Measurements from ENCODE around the gene RBMS1. TPM values are rescaled to one million over a fixed set of nuclear protein-coding genes. Genes with fewer than 3 reads are reported as not detected.

Gene RBMS1
- polyA plus RNA-seq, 1 donor from 2014 or later = 8.4 TPM

DNA sequence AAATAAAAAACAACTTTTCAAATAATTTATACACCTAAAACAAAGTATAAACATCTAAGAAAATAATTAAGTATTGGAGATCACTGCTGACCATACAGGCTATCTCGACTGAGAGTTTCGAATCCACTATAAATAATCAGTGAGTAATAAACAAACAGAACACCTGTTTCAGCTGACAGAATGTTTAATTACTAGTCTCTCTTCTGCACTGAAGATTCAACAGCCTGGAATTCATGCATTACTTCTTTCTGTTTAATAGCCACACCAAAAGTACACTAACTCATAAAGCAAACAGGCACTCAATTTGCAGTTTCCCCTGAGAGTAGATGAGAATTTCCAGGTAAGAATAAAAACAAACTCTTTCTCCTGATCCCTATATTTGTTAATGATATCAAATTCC lies 138.5 kb downstream of the RBMS1 start:
- H3K9me3 ChIP-seq (ENCODE audit: low read length) = no peaks in the 10 kb centered on the region
- no peak overlapping the region for H3K4me2 ChIP-seq (ENCODE audit: low read length)
- H3K27ac ChIP-seq (ENCODE audit: low read length) = no peak overlapping the region
- H3K79me2 ChIP-seq (replicated peaks; ENCODE audit: insufficient read depth, low read length) = no peaks in the 10 kb centered on the region
- no peak overlapping the region for H3K4me3 ChIP-seq (ENCODE audit: low read length)
- no peaks in the 10 kb centered on the region for H3F3A ChIP-seq (ENCODE audit: insufficient read depth, low read length, poor library complexity, severe bottlenecking)
- no peaks in the 10 kb centered on the region for H3K36me3 ChIP-seq (ENCODE audit: insufficient read depth, low read length)
- H4K20me1 ChIP-seq (ENCODE audit: insufficient read depth) = no peaks in the 10 kb centered on the region
- H3K27me3 ChIP-seq (ENCODE audit: insufficient read depth, low read depth, low read length) = no peaks in the 10 kb centered on the region
- TF ChIP-seq RAD21 (conservative IDR thresholded peaks at IDR 0.05) (no peak), POLR2AphosphoS5 (IDR thresholded peaks at IDR 0.05) (no peak), MXI1 (conservative IDR thresholded peaks at IDR 0.05; ENCODE audit: poor library complexity, severe bottlenecking) (no peak), SMC3 (conservative IDR thresholded peaks at IDR 0.05; ENCODE audit: poor library complexity) (no peak), EZH2 (IDR thresholded peaks at IDR 0.05; ENCODE audit: borderline replicate concordance, insufficient read depth, low read length, poor library complexity, severe bottlenecking) (no peak), TAF1 (IDR thresholded peaks at IDR 0.05; ENCODE audit: low read depth) (no peak), EP300 (conservative IDR thresholded peaks at IDR 0.05; ENCODE audit: poor library complexity, severe bottlenecking) (no peak)
- TF ChIP-seq, protein P1, sequence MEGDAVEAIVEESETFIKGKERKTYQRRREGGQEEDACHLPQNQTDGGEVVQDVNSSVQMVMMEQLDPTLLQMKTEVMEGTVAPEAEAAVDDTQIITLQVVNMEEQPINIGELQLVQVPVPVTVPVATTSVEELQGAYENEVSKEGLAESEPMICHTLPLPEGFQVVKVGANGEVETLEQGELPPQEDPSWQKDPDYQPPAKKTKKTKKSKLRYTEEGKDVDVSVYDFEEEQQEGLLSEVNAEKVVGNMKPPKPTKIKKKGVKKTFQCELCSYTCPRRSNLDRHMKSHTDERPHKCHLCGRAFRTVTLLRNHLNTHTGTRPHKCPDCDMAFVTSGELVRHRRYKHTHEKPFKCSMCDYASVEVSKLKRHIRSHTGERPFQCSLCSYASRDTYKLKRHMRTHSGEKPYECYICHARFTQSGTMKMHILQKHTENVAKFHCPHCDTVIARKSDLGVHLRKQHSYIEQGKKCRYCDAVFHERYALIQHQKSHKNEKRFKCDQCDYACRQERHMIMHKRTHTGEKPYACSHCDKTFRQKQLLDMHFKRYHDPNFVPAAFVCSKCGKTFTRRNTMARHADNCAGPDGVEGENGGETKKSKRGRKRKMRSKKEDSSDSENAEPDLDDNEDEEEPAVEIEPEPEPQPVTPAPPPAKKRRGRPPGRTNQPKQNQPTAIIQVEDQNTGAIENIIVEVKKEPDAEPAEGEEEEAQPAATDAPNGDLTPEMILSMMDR (IDR thresholded peaks at IDR 0.05; ENCODE audit: poor library complexity, severe bottlenecking) = no peak
- TF ChIP-seq, protein P2, sequence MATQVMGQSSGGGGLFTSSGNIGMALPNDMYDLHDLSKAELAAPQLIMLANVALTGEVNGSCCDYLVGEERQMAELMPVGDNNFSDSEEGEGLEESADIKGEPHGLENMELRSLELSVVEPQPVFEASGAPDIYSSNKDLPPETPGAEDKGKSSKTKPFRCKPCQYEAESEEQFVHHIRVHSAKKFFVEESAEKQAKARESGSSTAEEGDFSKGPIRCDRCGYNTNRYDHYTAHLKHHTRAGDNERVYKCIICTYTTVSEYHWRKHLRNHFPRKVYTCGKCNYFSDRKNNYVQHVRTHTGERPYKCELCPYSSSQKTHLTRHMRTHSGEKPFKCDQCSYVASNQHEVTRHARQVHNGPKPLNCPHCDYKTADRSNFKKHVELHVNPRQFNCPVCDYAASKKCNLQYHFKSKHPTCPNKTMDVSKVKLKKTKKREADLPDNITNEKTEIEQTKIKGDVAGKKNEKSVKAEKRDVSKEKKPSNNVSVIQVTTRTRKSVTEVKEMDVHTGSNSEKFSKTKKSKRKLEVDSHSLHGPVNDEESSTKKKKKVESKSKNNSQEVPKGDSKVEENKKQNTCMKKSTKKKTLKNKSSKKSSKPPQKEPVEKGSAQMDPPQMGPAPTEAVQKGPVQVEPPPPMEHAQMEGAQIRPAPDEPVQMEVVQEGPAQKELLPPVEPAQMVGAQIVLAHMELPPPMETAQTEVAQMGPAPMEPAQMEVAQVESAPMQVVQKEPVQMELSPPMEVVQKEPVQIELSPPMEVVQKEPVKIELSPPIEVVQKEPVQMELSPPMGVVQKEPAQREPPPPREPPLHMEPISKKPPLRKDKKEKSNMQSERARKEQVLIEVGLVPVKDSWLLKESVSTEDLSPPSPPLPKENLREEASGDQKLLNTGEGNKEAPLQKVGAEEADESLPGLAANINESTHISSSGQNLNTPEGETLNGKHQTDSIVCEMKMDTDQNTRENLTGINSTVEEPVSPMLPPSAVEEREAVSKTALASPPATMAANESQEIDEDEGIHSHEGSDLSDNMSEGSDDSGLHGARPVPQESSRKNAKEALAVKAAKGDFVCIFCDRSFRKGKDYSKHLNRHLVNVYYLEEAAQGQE (IDR thresholded peaks at IDR 0.05; ENCODE audit: borderline replicate concordance) = no peak
- H3K9ac ChIP-seq (ENCODE audit: low read length) = no peak overlapping the region
- H2AFZ ChIP-seq (ENCODE audit: low read depth, low read length) = no peak overlapping the region
- no peaks in the 10 kb centered on the region for H3K9me2 ChIP-seq (ENCODE audit: insufficient read depth, low read length)

DNA sequence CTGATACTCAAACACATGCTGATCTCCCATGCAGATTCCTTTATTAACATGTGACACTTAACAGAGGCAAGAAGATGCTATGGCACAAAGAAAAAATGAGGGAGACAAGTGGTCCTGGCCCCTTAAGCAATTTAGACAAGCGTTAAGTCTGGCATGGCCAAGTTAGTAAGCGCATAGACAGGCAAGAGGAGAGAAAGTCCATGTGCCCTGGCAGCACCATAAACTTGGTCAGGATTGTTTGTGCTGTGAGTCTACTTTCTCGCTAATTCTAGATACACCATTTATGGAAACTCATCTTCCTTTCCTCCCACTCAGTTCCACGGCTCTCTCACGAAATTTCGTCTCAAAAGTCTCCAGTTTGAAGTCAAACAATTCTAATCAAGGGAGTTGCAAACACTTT lies 138.9 kb downstream of the RBMS1 start:
- H3K9me3 ChIP-seq (ENCODE audit: low read length) = no peaks in the 10 kb centered on the region
- no peaks in the 10 kb centered on the region for H3K36me3 ChIP-seq (ENCODE audit: insufficient read depth, low read length)
- H3F3A ChIP-seq (ENCODE audit: insufficient read depth, low read length, poor library complexity, severe bottlenecking) = no peaks in the 10 kb centered on the region
- no peaks in the 10 kb centered on the region for H3K9me2 ChIP-seq (ENCODE audit: insufficient read depth, low read length)
- H3K4me2 ChIP-seq (ENCODE audit: low read length) = no peak overlapping the region
- no peak overlapping the region for H3K27ac ChIP-seq (ENCODE audit: low read length)
- no peak for TF ChIP-seq TAF1 (IDR thresholded peaks at IDR 0.05; ENCODE audit: low read depth)
- TF ChIP-seq, protein P1 (IDR thresholded peaks at IDR 0.05; ENCODE audit: poor library complexity, severe bottlenecking) = no peak
- TF ChIP-seq, protein P2 (IDR thresholded peaks at IDR 0.05; ENCODE audit: borderline replicate concordance) = no peak
- TF ChIP-seq POLR2AphosphoS5 (IDR thresholded peaks at IDR 0.05) = no peak
- TF ChIP-seq MXI1 (conservative IDR thresholded peaks at IDR 0.05; ENCODE audit: poor library complexity, severe bottlenecking) = no peak
- no peak for TF ChIP-seq SMC3 (conservative IDR thresholded peaks at IDR 0.05; ENCODE audit: poor library complexity)
- TF ChIP-seq EP300 (conservative IDR thresholded peaks at IDR 0.05; ENCODE audit: poor library complexity, severe bottlenecking) = no peak
- TF ChIP-seq RAD21 (conservative IDR thresholded peaks at IDR 0.05) = no peak
- TF ChIP-seq EZH2 (IDR thresholded peaks at IDR 0.05; ENCODE audit: borderline replicate concordance, insufficient read depth, low read length, poor library complexity, severe bottlenecking) = no peak
- H3K9ac ChIP-seq (ENCODE audit: low read length) = no peak overlapping the region
- no peak overlapping the region for H2AFZ ChIP-seq (ENCODE audit: low read depth, low read length)
- no peaks in the 10 kb centered on the region for H3K27me3 ChIP-seq (ENCODE audit: insufficient read depth, low read depth, low read length)
- no peak overlapping the region for H3K4me3 ChIP-seq (ENCODE audit: low read length)
- H3K79me2 ChIP-seq (replicated peaks; ENCODE audit: insufficient read depth, low read length) = no peaks in the 10 kb centered on the region
- H4K20me1 ChIP-seq (ENCODE audit: insufficient read depth) = no peaks in the 10 kb centered on the region

Measured in neural cell (in vitro differentiated cells).